GM23338 (cell line): ENCODE data around the gene DYSF. TPM values are rescaled to one million over a fixed set of nuclear protein-coding genes. Genes with fewer than 3 reads are reported as not detected.

Source experiments
- ATAC-seq: fragments of 200-7000 bp; cut with Tn5 transposase; 3 replicates; pipeline ENCODE4 v1.9.1; 2020
- DNase-seq: peaks from one replicate; pipeline ENCODE4 v3.0.0-alpha.2; 2015; ENCODE audit warnings: low spot score
- H2AFZ ChIP-seq: fragments of 200-600 bp; sonication (generic); 2 replicates; pipeline ENCODE4 v1.8.0; 2016; ENCODE audit warnings: antibody characterized with exemption, mild to moderate bottlenecking, moderate library complexity
- H3F3A ChIP-seq: fragments of 200-600 bp; sonication (generic); replicated peaks from 2 replicates; pipeline ENCODE4 v1.8.0; 2017; ENCODE audit warnings: antibody characterized with exemption, mixed run types, low read depth
- H3K27ac ChIP-seq: fragments of 200-600 bp; sonication (generic); 2 replicates; pipeline ENCODE4 v1.6.1; 2016; ENCODE audit warnings: low read depth
- H3K27me3 ChIP-seq: fragments of 200-600 bp; sonication (generic); 2 replicates; pipeline ENCODE4 v1.8.0; 2016; ENCODE audit warnings: mild to moderate bottlenecking, mixed run types, moderate library complexity; ENCODE audit not compliant: insufficient read depth
- H3K36me3 ChIP-seq: fragments of 200-600 bp; sonication (generic); 2 replicates; pipeline ENCODE4 v1.8.0; 2016; ENCODE audit warnings: mild to moderate bottlenecking; ENCODE audit not compliant: insufficient read depth
- H3K4me1 ChIP-seq: fragments of 200-600 bp; sonication (generic); 2 replicates; pipeline ENCODE4 v1.8.0; 2016; ENCODE audit warnings: mild to moderate bottlenecking, moderate library complexity; ENCODE audit not compliant: insufficient read depth
- H3K4me2 ChIP-seq: fragments of 200-600 bp; sonication (generic); 2 replicates; pipeline ENCODE4 v1.7.1; 2017; ENCODE audit warnings: mixed run types
- H3K4me3 ChIP-seq: fragments of 200-600 bp; sonication (generic); 2 replicates; pipeline ENCODE4 v1.6.1; 2016; ENCODE audit warnings: mixed run types
- H3K79me2 ChIP-seq: fragments of 200-600 bp; sonication (generic); replicated peaks from 2 replicates; pipeline ENCODE4 v1.8.0; 2017; ENCODE audit warnings: mild to moderate bottlenecking; ENCODE audit not compliant: insufficient read depth
- H3K9me2 ChIP-seq: fragments of 200-600 bp; sonication (generic); 2 replicates; pipeline ENCODE4 v1.8.0; 2017; ENCODE audit not compliant: insufficient read depth
- H4K20me1 ChIP-seq: fragments of 200-600 bp; sonication (generic); replicated peaks from 2 replicates; pipeline ENCODE4 v1.8.0; 2017; ENCODE audit warnings: mild to moderate bottlenecking; ENCODE audit not compliant: insufficient read depth
- H3K27ac Mint-ChIP-seq: 2 replicates; pipeline ENCODE4 v1.8.0; 2020; ENCODE audit warnings: inconsistent platforms, mild to moderate bottlenecking, moderate library complexity, mixed read lengths
- H3K27me3 Mint-ChIP-seq: 3 replicates; pipeline ENCODE4 v1.8.0; 2022; ENCODE audit warnings: low read depth, mild to moderate bottlenecking, moderate library complexity, mixed read lengths, inconsistent platforms; ENCODE audit not compliant: insufficient read depth, poor library complexity
- H3K36me3 Mint-ChIP-seq: 3 replicates; pipeline ENCODE4 v1.8.0; 2021; ENCODE audit warnings: low read depth, mild to moderate bottlenecking, inconsistent platforms, moderate library complexity, mixed read lengths
- H3K4me1 Mint-ChIP-seq: 3 replicates; pipeline ENCODE4 v1.8.0; 2020; ENCODE audit warnings: mild to moderate bottlenecking, inconsistent platforms, mixed read lengths
- H3K4me3 Mint-ChIP-seq: 3 replicates; pipeline ENCODE4 v1.8.0; 2021; ENCODE audit warnings: moderate library complexity, mild to moderate bottlenecking, inconsistent platforms, mixed read lengths
- H3K9me3 Mint-ChIP-seq: 3 replicates; pipeline ENCODE4 v1.8.0; 2020; ENCODE audit warnings: moderate library complexity, mild to moderate bottlenecking, inconsistent platforms, mixed read lengths
- CREB1 ChIP-seq: fragments of 250-450 bp; sonication (Bioruptor Pico); IDR thresholded peaks from 2 replicates; pipeline ENCODE4 v1.5.0; 2020; ENCODE audit warnings: low read depth, mild to moderate bottlenecking, moderate library complexity
- JUNB ChIP-seq: IDR thresholded peaks from one replicate; pipeline ENCODE4 v1.6.1; 2016; ENCODE audit warnings: antibody characterized with exemption; ENCODE audit not compliant: unreplicated experiment
- STAT1 ChIP-seq: IDR thresholded peaks from one replicate; pipeline ENCODE4 v1.6.1; 2016; ENCODE audit warnings: antibody characterized with exemption; ENCODE audit not compliant: unreplicated experiment
- ZNF462 ChIP-seq: fragments of 250-450 bp; sonication (Bioruptor Pico); IDR thresholded peaks from 2 replicates; pipeline ENCODE4 v1.5.0; 2020; ENCODE audit warnings: mild to moderate bottlenecking, moderate library complexity
- polyA plus RNA-seq: library from polyadenylated mRNA; unstranded; fragments of >200 nt; fragmentation: Nextera tagmentation; extraction: Ambion mirVana; gene quantifications from 2 replicates; pipeline ENCODE4 v1.2.1, GENCODE V29; 2016
- total RNA-seq: library from RNA; depleted of rRNA; stranded (reverse); fragments of >200 nt; shearing (Covaris generic); gene quantifications from 2 replicates; pipeline ENCODE4 v1.2.3, GENCODE V29; 2014
- TF ChIP-seq, protein P1 (sequence below), 2 experiments: fragments of 200-600 bp in 1 of 2; sonication (generic) in 1 of 2; conservative IDR thresholded peaks; 2 replicates each; pipeline versions ENCODE4 v1.5.1 to v1.6.1; 2016 to 2017; ENCODE audit warnings: antibody characterized with exemption in 2 of 2, low read depth in 2 of 2, mild to moderate bottlenecking in 2 of 2, moderate library complexity in 1 of 2
- TF ChIP-seq, protein P2 (sequence below): IDR thresholded peaks from one replicate; pipeline ENCODE4 v1.6.1; 2018; ENCODE audit warnings: antibody characterized with exemption; ENCODE audit not compliant: unreplicated experiment

Gene DYSF
- total and polyA plus RNA-seq, 2 experiments from 2014 or later = 7.3 to 21.3 TPM

- TF ChIP-seq, protein P1, sequence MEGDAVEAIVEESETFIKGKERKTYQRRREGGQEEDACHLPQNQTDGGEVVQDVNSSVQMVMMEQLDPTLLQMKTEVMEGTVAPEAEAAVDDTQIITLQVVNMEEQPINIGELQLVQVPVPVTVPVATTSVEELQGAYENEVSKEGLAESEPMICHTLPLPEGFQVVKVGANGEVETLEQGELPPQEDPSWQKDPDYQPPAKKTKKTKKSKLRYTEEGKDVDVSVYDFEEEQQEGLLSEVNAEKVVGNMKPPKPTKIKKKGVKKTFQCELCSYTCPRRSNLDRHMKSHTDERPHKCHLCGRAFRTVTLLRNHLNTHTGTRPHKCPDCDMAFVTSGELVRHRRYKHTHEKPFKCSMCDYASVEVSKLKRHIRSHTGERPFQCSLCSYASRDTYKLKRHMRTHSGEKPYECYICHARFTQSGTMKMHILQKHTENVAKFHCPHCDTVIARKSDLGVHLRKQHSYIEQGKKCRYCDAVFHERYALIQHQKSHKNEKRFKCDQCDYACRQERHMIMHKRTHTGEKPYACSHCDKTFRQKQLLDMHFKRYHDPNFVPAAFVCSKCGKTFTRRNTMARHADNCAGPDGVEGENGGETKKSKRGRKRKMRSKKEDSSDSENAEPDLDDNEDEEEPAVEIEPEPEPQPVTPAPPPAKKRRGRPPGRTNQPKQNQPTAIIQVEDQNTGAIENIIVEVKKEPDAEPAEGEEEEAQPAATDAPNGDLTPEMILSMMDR (conservative IDR thresholded peaks at IDR 0.05; ENCODE audit: low read depth in 2 of 2) = no peak
- TF ChIP-seq, protein P2, sequence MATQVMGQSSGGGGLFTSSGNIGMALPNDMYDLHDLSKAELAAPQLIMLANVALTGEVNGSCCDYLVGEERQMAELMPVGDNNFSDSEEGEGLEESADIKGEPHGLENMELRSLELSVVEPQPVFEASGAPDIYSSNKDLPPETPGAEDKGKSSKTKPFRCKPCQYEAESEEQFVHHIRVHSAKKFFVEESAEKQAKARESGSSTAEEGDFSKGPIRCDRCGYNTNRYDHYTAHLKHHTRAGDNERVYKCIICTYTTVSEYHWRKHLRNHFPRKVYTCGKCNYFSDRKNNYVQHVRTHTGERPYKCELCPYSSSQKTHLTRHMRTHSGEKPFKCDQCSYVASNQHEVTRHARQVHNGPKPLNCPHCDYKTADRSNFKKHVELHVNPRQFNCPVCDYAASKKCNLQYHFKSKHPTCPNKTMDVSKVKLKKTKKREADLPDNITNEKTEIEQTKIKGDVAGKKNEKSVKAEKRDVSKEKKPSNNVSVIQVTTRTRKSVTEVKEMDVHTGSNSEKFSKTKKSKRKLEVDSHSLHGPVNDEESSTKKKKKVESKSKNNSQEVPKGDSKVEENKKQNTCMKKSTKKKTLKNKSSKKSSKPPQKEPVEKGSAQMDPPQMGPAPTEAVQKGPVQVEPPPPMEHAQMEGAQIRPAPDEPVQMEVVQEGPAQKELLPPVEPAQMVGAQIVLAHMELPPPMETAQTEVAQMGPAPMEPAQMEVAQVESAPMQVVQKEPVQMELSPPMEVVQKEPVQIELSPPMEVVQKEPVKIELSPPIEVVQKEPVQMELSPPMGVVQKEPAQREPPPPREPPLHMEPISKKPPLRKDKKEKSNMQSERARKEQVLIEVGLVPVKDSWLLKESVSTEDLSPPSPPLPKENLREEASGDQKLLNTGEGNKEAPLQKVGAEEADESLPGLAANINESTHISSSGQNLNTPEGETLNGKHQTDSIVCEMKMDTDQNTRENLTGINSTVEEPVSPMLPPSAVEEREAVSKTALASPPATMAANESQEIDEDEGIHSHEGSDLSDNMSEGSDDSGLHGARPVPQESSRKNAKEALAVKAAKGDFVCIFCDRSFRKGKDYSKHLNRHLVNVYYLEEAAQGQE = no peak
- TF ChIP-seq STAT1 (no peak), JUNB (no peak), CREB1 (no peak)
These were observed 41.3 kb downstream of the DYSF start (continued) for GRCh38 chr2:71494523-71495155.

GRCh38 chr2:71496156-71496770, 42.9 kb downstream of the DYSF start:
- no peak overlapping the region for H3K27ac Mint-ChIP-seq
- Histone ChIP-seq H3K79me2 (no peaks in the 10 kb centered on the region), H3K9me2 (0 out of 2 replicates have a peak, but pooled peaks cover 3% of the 10 kb centered on the region), H3K27me3 (no peaks in the 10 kb centered on the region), H3K36me3 (no peaks in the 10 kb centered on the region), H4K20me1 (0 out of 2 replicates have a peak, but pooled peaks cover 6% of the 10 kb centered on the region), H2AFZ (no peak overlapping the region), H3K4me1 (peaks cover 10% of the 10 kb centered on the region), H3F3A (0 out of 2 replicates have a peak, but pooled peaks cover 4% of the 10 kb centered on the region), H3K4me2 (no peak overlapping the region), H3K4me3 (no peak overlapping the region), H3K27ac (no peak overlapping the region)
- peak; percentile 47 for DNase-seq
- no peaks in the 10 kb centered on the region for H3K36me3 Mint-ChIP-seq
- peak; percentile 89 for ATAC-seq
- no peaks in the 10 kb centered on the region for H3K9me3 Mint-ChIP-seq
- H3K4me3 Mint-ChIP-seq = no peak overlapping the region; the same call in 2 of the 3 replicates
- TF ChIP-seq CREB1 (no peak), ZNF462 (peak; percentile 78)
- peaks cover 13% of the 10 kb centered on the region for H3K27me3 Mint-ChIP-seq
- peaks cover 38% of the 10 kb centered on the region for H3K4me1 Mint-ChIP-seq
